D721Med (cell line): Measurements from ENCODE around the gene SVOPL.
"Not testable (repeated sequence)": the region's sequence is repeated elsewhere in the genome, so short reads cannot be mapped to it uniquely, and the experiment has no call there.

Experiments used
- DNase-seq: peaks from one replicate; pipeline ENCODE4 v3.0.0; 2011; ENCODE audit warnings: low spot score; ENCODE audit not compliant: insufficient read length
- FAIRE-seq: peaks from 2 replicates; lab custom pipeline; 2011; peaks lifted over from hg19 to GRCh38; lab: Jason Lieb, UNC
- CTCF ChIP-seq: IDR thresholded peaks from 2 replicates; pipeline ENCODE4 v1.5.1; 2012; ENCODE audit warnings: mild to moderate bottlenecking, control low read depth; ENCODE audit not compliant: insufficient read depth; ENCODE audit errors: missing control alignments

SVOPL gene

GRCh38 chr7:138739859-138740258 lies 38.7 kb upstream of the SVOPL start:
- TF ChIP-seq CTCF = no peak
- no peak for FAIRE-seq
- DNase-seq = no peak

GRCh38 chr7:138738551-138739335 lies 37.6 kb upstream of the SVOPL start:
- DNase-seq (no peak), FAIRE-seq (peak; percentile 79)
- peak; percentile 99 for TF ChIP-seq CTCF

- no peak for TF ChIP-seq CTCF
- FAIRE-seq = no peak
Observed at GRCh38 chr7:138738114-138738513, 37.0 kb upstream of the SVOPL start.

GRCh38 chr7:138735399-138735798 lies 34.2 kb upstream of the SVOPL start:
- TF ChIP-seq CTCF = no peak
- DNase-seq (no peak), FAIRE-seq (no peak)

More at GRCh38 chr7:138738114-138738513, 37.0 kb upstream of the SVOPL start:
- DNase-seq = no peak

GRCh38 chr7:138731733-138732132 lies 30.6 kb upstream of the SVOPL start:
- not testable (repeated sequence) for FAIRE-seq, DNase-seq

- no peak for FAIRE-seq
- no peak for DNase-seq
- no peak for TF ChIP-seq CTCF
Observed at GRCh38 chr7:138729444-138729843, 28.3 kb upstream of the SVOPL start.

GRCh38 chr7:138727336-138728099 lies 26.4 kb upstream of the SVOPL start:
- no peak for TF ChIP-seq CTCF
- peak; percentile 74 for DNase-seq
- peak; percentile 78 for FAIRE-seq
